Activated gamma-delta T cell treated with anti-CD3 and anti-CD28 coated beads, Interleukin-2, amount 50 U/mL, for 16 hours (primary cell): ENCODE results near the gene PPP1R9A.
"Not testable (repeated sequence)": the region's sequence is repeated elsewhere in the genome, so short reads cannot be mapped to it uniquely, and the experiment has no call there.

ENCODE experiments used
- DNase-seq: peaks from one replicate; pipeline ENCODE4 v3.0.0-alpha.2; 2020; ENCODE audit warnings: low read depth

Gene PPP1R9A

GRCh38 chr7:94975336-94975735, 67.9 kb downstream of the PPP1R9A start:
- DNase-seq, result no peak

DNA sequence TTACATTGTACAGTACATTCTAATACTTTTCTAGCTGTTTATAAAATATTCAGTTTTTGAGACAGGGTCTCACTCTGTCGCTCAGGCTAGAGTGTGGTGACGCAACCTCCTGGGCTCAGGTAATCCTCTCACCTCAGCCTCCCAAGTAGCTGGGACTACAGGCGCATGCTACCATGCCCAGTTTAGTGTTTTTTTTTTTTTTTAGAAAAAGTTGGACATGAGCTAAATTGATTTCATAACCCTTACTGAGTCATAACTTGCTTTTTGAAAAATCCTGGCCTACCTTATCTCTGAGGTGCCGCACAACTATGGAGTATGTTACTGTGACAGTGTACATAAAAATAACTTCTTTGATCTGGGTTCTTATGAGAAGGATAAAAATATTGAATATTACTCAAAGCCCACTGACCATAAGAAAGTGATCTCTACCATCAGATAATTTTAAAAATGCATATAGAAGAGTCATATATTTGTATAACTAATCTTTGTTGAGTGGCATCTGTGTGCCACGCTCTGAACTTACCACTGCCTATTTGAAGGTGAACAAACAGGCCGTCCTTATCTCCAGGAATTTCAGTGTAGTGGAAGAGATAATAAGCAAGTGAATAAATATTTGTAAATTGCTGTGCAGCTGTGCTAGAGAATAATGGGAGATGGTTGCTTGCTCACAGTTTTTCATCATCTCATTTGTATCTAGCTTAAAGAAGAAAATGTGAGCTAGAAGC, 73.2 kb downstream of the PPP1R9A start:
- no peak for DNase-seq

GRCh38 chr7:94995921-94996320, 88.5 kb downstream of the PPP1R9A start:
- no peak for DNase-seq

GRCh38 chr7:94996369-94996768, 89.0 kb downstream of the PPP1R9A start:
- no peak for DNase-seq

DNA sequence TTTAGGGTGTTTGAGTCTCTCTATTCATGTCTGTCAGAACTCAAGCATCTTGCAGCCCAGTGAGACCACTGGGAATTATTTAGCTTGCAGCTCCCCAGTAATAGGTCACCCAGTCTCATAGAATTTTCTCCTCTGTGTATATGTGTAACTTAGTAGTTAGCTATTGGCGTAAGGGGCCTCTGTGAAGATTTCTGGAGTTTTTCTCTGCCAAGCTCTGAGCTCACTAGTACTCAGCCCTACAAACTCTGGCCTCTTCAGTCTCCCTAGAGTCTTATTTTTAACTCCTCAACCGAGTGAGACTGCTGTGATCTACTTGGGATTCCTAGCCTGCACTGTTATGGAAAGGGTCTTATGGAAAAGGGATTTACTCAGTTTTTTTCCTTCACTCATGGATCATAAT, 90.2 kb downstream of the PPP1R9A start:
- DNase-seq, result no peak

- DNase-seq, result no peak
Measured at GRCh38 chr7:94998266-94999068, 91.1 kb downstream of the PPP1R9A start.

- no peak for DNase-seq
Measured at GRCh38 chr7:94999069-94999351, 91.6 kb downstream of the PPP1R9A start.

DNA sequence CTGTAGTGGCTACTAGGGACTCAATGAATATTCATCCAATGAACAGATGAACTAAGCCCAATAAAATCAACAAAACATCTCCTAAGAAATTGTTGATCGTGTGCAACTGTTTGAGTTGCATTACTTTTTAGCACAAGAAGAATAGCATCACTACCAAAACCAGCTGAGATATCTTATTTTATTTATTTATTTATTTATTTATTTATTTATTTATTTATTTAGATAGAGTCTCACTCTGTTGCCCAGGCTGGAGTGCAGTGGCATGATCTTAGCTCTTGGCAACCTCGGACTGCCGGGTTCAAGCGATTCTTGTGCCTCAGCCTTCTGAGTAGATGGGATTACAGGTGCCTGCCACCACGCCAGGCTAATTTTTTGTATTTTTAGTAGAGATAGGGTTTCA, 92.2 kb downstream of the PPP1R9A start:
- DNase-seq, result not testable (repeated sequence)

DNA sequence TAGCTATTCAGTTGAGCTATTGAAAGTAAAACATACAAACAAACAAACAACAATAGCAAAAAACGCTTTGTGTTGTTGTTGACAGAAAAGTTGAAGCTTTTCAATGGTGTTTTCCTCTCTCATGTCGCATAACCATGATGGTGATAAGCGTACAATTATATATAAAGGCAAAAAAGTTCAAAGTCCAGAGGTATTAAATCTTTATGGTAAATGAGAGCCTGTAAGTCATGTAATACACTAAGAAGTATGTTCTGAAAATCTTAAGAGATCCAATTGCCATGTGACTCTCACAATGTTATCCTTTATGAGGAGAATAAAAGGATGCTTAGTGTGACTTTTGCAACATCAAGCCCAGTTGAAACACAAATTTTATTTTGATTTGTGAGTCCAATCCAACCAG, 93.9 kb downstream of the PPP1R9A start:
- no peak for DNase-seq

DNA sequence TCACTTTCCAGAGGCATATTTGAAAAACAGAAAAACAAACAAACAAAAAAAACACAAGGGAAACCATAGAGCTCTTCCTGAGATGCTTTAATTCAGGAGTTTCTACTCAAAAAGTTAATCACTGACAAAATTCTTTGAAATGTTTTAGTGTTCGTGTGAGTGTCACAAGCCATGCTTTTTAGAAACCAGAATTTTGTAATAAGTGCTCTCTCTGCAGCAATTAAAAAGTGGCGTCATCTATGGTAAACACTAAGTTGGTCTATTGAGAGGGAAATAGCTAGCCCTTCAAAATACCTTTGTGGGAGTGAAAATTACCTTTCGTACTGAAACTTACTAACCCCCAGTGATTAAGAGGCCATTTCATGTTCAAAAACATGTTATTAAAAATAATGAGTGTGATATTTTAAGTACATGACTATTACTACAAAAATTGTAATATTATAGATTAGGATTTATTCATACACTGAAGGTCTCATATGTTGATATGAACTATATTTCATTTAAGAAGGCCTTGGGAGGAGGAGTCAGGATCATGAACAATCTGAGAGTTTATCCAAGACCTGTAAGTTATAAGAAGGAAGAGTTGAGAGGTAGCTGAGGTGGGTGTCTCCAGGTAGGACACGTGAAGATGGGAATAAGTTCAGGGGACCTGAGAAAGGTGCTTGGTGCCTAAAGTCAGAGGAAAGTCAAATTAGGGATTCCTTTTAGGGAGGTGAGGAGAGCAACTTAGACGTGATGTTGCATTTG, 94.6 kb downstream of the PPP1R9A start:
- no peak for DNase-seq

DNA sequence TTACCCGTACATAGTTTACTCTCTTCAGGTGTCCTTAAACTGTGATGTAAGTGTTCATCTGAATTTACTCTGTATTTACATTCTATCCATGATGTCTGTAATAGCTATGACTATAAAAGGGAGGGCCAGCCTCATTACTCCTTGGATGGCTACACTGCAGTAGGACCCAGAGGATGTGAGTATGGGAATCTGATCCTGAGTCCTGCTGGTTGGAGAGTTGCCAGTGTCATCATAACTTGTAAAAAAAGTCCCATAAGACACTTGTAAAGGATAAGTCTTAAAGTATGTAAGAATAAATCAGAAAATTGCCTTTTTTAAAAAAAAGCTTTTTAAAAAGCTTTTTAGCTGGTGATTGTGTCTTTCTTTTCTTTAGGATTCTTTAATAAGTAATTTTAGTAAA, 95.4 kb downstream of the PPP1R9A start:
- DNase-seq, result no peak

GRCh38 chr7:95004618-95005247, 97.3 kb downstream of the PPP1R9A start:
- DNase-seq, result no peak

GRCh38 chr7:95006010-95006409, 98.6 kb downstream of the PPP1R9A start:
- no peak for DNase-seq

GRCh38 chr7:95008773-95009172, 101.4 kb downstream of the PPP1R9A start:
- DNase-seq, result not testable (repeated sequence)

DNA sequence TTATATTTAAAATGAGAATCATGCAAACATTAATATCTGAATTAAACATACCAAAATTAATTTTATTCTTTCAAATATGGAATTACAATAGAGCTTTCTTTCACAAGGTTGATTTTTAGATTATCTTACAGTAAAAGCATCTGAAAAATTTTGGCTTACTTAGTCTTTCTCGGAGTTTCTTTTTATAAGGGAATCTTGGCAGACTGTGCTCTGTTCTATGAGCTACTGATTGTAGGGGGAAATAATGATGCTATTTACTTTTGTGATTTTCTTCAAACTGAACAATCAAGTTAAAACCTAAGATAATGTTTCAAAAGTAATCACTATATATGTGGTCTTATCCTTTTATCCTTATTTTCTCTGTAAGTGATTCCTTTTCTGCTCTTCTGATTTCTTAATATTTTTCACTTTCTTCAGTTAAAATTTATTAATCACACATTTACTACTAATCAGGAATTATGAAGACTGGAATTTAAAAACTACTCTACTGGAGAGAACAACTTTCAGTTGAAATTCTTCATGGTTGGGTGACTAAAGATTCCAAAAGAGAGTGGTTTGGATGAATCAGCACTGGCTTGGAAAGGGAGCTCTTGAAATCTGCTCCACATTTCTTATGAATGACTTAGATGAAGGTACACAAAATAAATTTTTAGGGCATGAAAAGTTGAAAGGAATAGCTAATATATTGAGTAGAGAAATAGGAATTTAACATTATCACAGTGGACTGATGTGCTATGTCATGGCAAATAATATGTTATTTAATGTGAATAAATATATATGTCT, 103.9 kb downstream of the PPP1R9A start:
- DNase-seq, result no peak

DNA sequence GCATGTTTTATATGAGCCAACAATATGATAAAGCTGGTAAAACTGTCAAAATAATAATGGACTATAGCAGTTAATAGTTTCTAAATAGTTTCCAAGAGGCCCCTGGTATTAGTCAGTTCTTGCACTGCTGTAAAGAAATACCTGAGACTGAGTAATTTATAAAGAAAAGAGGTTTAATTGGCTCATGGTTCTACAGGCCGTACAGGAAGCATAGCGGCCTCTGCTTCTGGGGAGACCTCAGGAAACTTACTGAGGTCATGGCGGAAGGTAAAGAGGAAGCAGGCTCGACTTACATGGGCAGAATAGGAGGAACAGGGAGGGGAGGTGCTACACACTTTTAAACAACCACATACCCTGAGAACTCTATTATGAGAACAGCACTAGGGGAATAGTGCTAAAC, 104.6 kb downstream of the PPP1R9A start:
- DNase-seq, result no peak

GRCh38 chr7:95018021-95018420, 110.6 kb downstream of the PPP1R9A start:
- DNase-seq, result no peak

DNA sequence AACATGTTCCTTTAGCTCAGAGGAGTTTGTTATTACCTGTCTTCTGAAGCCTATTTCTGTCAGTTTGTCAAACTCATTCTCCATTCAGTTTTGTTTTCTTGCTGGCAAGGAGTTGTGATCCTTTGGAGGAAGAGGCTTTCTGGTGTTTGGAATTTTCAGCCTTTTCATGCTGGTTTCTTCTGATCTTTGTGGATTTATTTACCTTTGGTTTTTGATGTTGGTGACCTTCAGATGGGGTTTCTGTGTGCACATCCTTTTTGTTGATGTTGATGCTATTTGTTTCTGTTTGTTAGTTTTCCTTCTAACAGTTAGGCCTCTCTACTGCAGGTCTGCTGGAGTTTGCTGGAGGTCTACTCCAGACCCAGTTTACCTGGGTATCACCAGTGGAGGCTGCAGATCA, 118.6 kb downstream of the PPP1R9A start:
- no peak for DNase-seq

- no peak for DNase-seq
Measured at GRCh38 chr7:95026421-95027072, 119.2 kb downstream of the PPP1R9A start.

DNA sequence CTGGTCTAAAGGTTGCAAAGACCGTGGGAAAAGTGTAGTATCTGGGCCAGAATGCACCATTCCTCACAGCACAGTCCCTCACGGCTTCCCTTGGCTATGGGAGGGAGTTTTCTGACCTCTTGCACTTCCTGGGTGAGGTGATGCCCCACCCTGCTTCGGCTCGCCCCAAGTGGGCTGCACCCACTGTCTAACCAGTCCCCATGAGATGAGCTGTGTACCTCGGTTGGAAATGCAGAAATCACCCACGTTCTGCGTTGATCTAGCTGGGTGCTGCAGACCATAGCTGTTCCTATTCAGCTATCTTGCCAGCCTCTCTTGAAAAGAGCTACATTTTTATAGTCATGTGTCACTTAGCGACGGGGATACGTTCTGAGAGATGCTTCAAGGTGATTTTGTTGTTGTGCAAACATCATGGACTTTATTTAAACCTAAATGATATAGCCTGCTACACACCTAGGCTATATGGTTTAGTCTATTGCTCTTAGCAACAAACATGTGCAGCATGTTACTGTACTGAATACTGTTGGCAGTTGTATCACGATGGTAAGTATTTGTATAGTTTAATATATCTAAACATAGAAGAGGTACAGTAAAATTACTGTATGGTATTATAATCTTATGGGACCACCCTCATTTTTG, 120.0 kb downstream of the PPP1R9A start:
- DNase-seq, result no peak

GRCh38 chr7:95028683-95029082, 121.3 kb downstream of the PPP1R9A start:
- no peak for DNase-seq
